GM12874 (cell line): ENCODE data around the gene RAB43.

ENCODE experiments used
- CTCF ChIP-seq: IDR thresholded peaks from 2 replicates; pipeline ENCODE4 v1.5.1; 2011; ENCODE audit warnings: low read depth, mild to moderate bottlenecking, control low read depth, low read length, moderate library complexity; ENCODE audit not compliant: insufficient read depth

RAB43 gene

GRCh38 chr3:129056451-129057173 lies 65.0 kb downstream of the RAB43 start:
- TF ChIP-seq CTCF, result no peak

- TF ChIP-seq CTCF, result no peak
These were observed 66.9 kb downstream of the RAB43 start for GRCh38 chr3:129054605-129055104.

GRCh38 chr3:129052675-129053074 lies 68.9 kb downstream of the RAB43 start:
- no peak for TF ChIP-seq CTCF

GRCh38 chr3:129051871-129052340 lies 69.7 kb downstream of the RAB43 start:
- TF ChIP-seq CTCF, result no peak

GRCh38 chr3:129050556-129051295 lies 70.9 kb downstream of the RAB43 start:
- TF ChIP-seq CTCF, result no peak

- TF ChIP-seq CTCF, result no peak
These were observed 74.1 kb downstream of the RAB43 start for GRCh38 chr3:129047553-129047839.

GRCh38 chr3:129046732-129047552 lies 74.7 kb downstream of the RAB43 start:
- no peak for TF ChIP-seq CTCF
